H1 (cell line): Measurements from ENCODE around the gene IL9R. TPM values are rescaled to one million over a fixed set of nuclear protein-coding genes. Genes with fewer than 3 reads are reported as not detected.

ENCODE experiments used
- CTCF ChIA-PET: fragments of 300-600 bp; sonication (Branson Sonifier 250); formaldehyde crosslinking; loops from one replicate; lab custom pipeline; 2021; ENCODE audit not compliant: partially characterized antibody; lab: Charles Lee
- POLR2A ChIA-PET: fragments of 300-600 bp; sonication (Branson Sonifier 250); formaldehyde crosslinking; loops from one replicate; lab custom pipeline; 2021; ENCODE audit warnings: inconsistent platforms; ENCODE audit not compliant: partially characterized antibody; lab: Charles Lee
- DNase-seq, 2 experiments: peaks; one replicate each; pipeline versions ENCODE4 v3.0.0 to v3.0.0-alpha.2; 2010 to 2022; ENCODE audit warnings: low spot score in 2 of 2, low read depth in 1 of 2, mixed read lengths in 1 of 2
- FAIRE-seq: peaks from 2 replicates; lab custom pipeline; 2011; peaks lifted over from hg19 to GRCh38; lab: Jason Lieb, UNC
- H2AFZ ChIP-seq: 2 replicates; pipeline ENCODE4 v1.8.1; 2012; ENCODE audit warnings: low read length, inconsistent platforms
- H2AK5ac ChIP-seq: 2 replicates; pipeline ENCODE4 v1.6.1; 2013; ENCODE audit warnings: low read depth, low read length
- H2BK120ac ChIP-seq: replicated peaks from 2 replicates; pipeline ENCODE3; 2013; ENCODE audit warnings: low read depth, low read length, inconsistent platforms
- H2BK12ac ChIP-seq: 2 replicates; pipeline ENCODE4 v1.6.1; 2013; ENCODE audit warnings: low read depth, low read length
- H2BK15ac ChIP-seq: 2 replicates; pipeline ENCODE4 v1.6.1; 2013; ENCODE audit warnings: low read length
- H2BK20ac ChIP-seq: 2 replicates; pipeline ENCODE4 v1.6.1; 2013; ENCODE audit warnings: low read length
- H2BK5ac ChIP-seq: 2 replicates; pipeline ENCODE4 v1.6.1; 2013; ENCODE audit warnings: low read depth, low read length
- H3K14ac ChIP-seq: 2 replicates; pipeline ENCODE4 v1.6.1; 2013; ENCODE audit warnings: inconsistent platforms; ENCODE audit not compliant: insufficient read length
- H3K18ac ChIP-seq: 2 replicates; pipeline ENCODE4 v1.6.1; 2013; ENCODE audit warnings: low read length; ENCODE audit errors: extremely low read depth
- H3K23ac ChIP-seq: 2 replicates; pipeline ENCODE4 v1.6.1; 2013; ENCODE audit warnings: inconsistent platforms; ENCODE audit not compliant: insufficient read length
- H3K23me2 ChIP-seq: 2 replicates; pipeline ENCODE4 v1.6.1; 2013; ENCODE audit warnings: low read depth, low read length
- H3K27ac ChIP-seq: 2 replicates; pipeline ENCODE4 v1.6.1; 2011; ENCODE audit warnings: low read depth, low read length, inconsistent platforms
- H3K27me3 ChIP-seq, 4 experiments: replicated peaks in 1 of 4; 1 replicate in 1 of 4; 2 replicates in 3 of 4; pipeline versions ENCODE4 v1.6.1 to v1.8.1; 2011 to 2013; ENCODE audit warnings: low read length in 3 of 4, mild to moderate bottlenecking in 3 of 4, inconsistent platforms in 2 of 4, mixed read lengths in 2 of 4, moderate library complexity in 1 of 4; ENCODE audit not compliant: control insufficient read depth in 3 of 4, insufficient read depth in 3 of 4; ENCODE audit errors: extremely low read depth in 1 of 4
- H3K36me3 ChIP-seq, 4 experiments: 2 replicates each; pipeline versions ENCODE4 v1.6.1 to v1.8.1; 2011 to 2013; ENCODE audit warnings: mild to moderate bottlenecking in 4 of 4, low read length in 3 of 4, moderate library complexity in 2 of 4, control low read depth in 1 of 4, inconsistent platforms in 1 of 4; ENCODE audit not compliant: insufficient read depth in 4 of 4, control insufficient read depth in 2 of 4
- H3K4ac ChIP-seq: replicated peaks from 2 replicates; pipeline ENCODE3; 2013; ENCODE audit warnings: low read length, low read depth, mixed read lengths, inconsistent platforms; ENCODE audit not compliant: insufficient read length
- H3K4me1 ChIP-seq, 4 experiments: replicated peaks in 1 of 4; 1 replicate in 1 of 4; 2 replicates in 3 of 4; pipeline versions ENCODE4 v1.6.1 to v1.8.1; 2011 to 2013; ENCODE audit warnings: low read length in 3 of 4, inconsistent platforms in 2 of 4, mixed read lengths in 1 of 4; ENCODE audit not compliant: insufficient read depth in 4 of 4, control insufficient read depth in 3 of 4
- H3K4me2 ChIP-seq, 2 experiments: 2 replicates each; pipeline versions ENCODE4 v1.6.1 to v1.8.1; 2011 to 2013; ENCODE audit warnings: low read depth in 2 of 2, low read length in 2 of 2, control low read depth in 1 of 2, inconsistent platforms in 1 of 2, mild to moderate bottlenecking in 1 of 2; ENCODE audit not compliant: insufficient read depth in 1 of 2
- H3K4me3 ChIP-seq, 4 experiments: fragments of 200-600, 300-600 bp in 1 of 4; sonication (generic), shearing (Covaris generic), sonication (Bioruptor Twin) in 1 of 4; 2 replicates each; pipeline versions ENCODE4 v1.5.1 to v1.8.1; 2011 to 2016; ENCODE audit warnings: low read length in 4 of 4, low read depth in 3 of 4, control low read depth in 2 of 4, inconsistent platforms in 2 of 4, mild to moderate bottlenecking in 2 of 4, mixed read lengths in 1 of 4, moderate library complexity in 1 of 4; ENCODE audit not compliant: insufficient read depth in 2 of 4; ENCODE audit errors: extremely low read depth in 1 of 4
- H3K56ac ChIP-seq: replicated peaks from 2 replicates; pipeline ENCODE3; 2013; ENCODE audit warnings: low read depth, mild to moderate bottlenecking, mixed read lengths, low read length, inconsistent platforms; ENCODE audit not compliant: insufficient read length
- H3K79me1 ChIP-seq: 2 replicates; pipeline ENCODE4 v1.6.1; 2013; ENCODE audit warnings: low read depth, low read length, control low read depth
- H3K79me2 ChIP-seq, 2 experiments: 2 replicates each; pipeline versions ENCODE4 v1.6.1 to v1.8.1; 2012 to 2013; ENCODE audit warnings: low read length in 2 of 2, mild to moderate bottlenecking in 2 of 2, inconsistent platforms in 1 of 2; ENCODE audit not compliant: insufficient read depth in 2 of 2, control insufficient read depth in 1 of 2
- H3K9ac ChIP-seq, 4 experiments: replicated peaks in 1 of 4; 1 replicate in 1 of 4; 2 replicates in 3 of 4; pipeline versions ENCODE4 v1.6.1 to v1.8.1; 2011 to 2013; ENCODE audit warnings: low read depth in 3 of 4, low read length in 3 of 4, control low read depth in 2 of 4, mild to moderate bottlenecking in 2 of 4, moderate library complexity in 2 of 4, inconsistent platforms in 1 of 4; ENCODE audit errors: extremely low read depth in 1 of 4
- H3K9me3 ChIP-seq, 2 experiments: 2 replicates each; pipeline versions ENCODE4 v1.6.1 to v1.8.1; 2012 to 2013; ENCODE audit warnings: mild to moderate bottlenecking in 2 of 2, moderate library complexity in 2 of 2, control low read depth in 1 of 2, inconsistent platforms in 1 of 2, low read depth in 1 of 2, low read length in 1 of 2, mixed read lengths in 1 of 2; ENCODE audit not compliant: insufficient read depth in 2 of 2
- H4K20me1 ChIP-seq, 2 experiments: replicated peaks in 1 of 2; 2 replicates each; pipeline versions ENCODE3 to v1.8.1; 2011 to 2013; ENCODE audit warnings: inconsistent platforms in 2 of 2, low read length in 2 of 2, mild to moderate bottlenecking in 1 of 2; ENCODE audit not compliant: insufficient read depth in 2 of 2, control insufficient read depth in 1 of 2
- H4K5ac ChIP-seq: 2 replicates; pipeline ENCODE4 v1.6.1; 2013; ENCODE audit warnings: low read length, low read depth, mixed read lengths, inconsistent platforms; ENCODE audit not compliant: insufficient read length
- H4K8ac ChIP-seq: 2 replicates; pipeline ENCODE4 v1.8.0; 2013; ENCODE audit warnings: mild to moderate bottlenecking, moderate library complexity, low read length, inconsistent platforms; ENCODE audit not compliant: insufficient read depth; ENCODE audit errors: extremely low read depth
- H4K91ac ChIP-seq: replicated peaks from 2 replicates; pipeline ENCODE3; 2013; ENCODE audit warnings: low read length, mixed read lengths, inconsistent platforms; ENCODE audit not compliant: insufficient read length
- HDAC6 ChIP-seq: IDR thresholded peaks from one replicate; pipeline ENCODE4 v1.7.1; 2012; ENCODE audit warnings: low read depth, mild to moderate bottlenecking, inconsistent platforms, low read length, moderate library complexity
- KDM4A ChIP-seq: IDR thresholded peaks from one replicate; pipeline ENCODE4 v1.7.1; 2012; ENCODE audit warnings: low read depth, mild to moderate bottlenecking, moderate library complexity, low read length, inconsistent platforms; ENCODE audit not compliant: severe bottlenecking
- RNF2 ChIP-seq: fragments of 200-900, 300-1000 bp; sonication (generic); IDR thresholded peaks from 2 replicates; pipeline ENCODE4 v1.7.1; 2016; ENCODE audit warnings: borderline replicate concordance, low read depth, mild to moderate bottlenecking, antibody characterized with exemption, low read length; ENCODE audit not compliant: poor library complexity, severe bottlenecking; ENCODE audit errors: missing control alignments
- ZNF274 ChIP-seq: IDR thresholded peaks from 2 replicates; pipeline ENCODE4 v1.7.0; 2012; ENCODE audit warnings: low read length, borderline replicate concordance; ENCODE audit errors: extremely low read depth
- WGBS, 2 experiments: shearing (Covaris generic) in 1 of 2; methylation state at CpG; one replicate each; pipeline versions ENCODE4 v1.1.6 to v1.1.7; 2013 to 2015; ENCODE audit warnings: low lambda C conversion rate in 2 of 2, mixed read lengths in 2 of 2, inconsistent platforms in 1 of 2, low coverage in 1 of 2, missing lambda C conversion rate in 1 of 2; ENCODE audit not compliant: insufficient replicate concordance in 2 of 2, insufficient coverage in 1 of 2, insufficient read length in 1 of 2; ENCODE audit errors: extremely low coverage in 1 of 2, missing lambda C conversion rate in 1 of 2; 5-methylcytosine and 5-hydroxymethylcytosine counted together
- polyA plus RNA-seq, 7 experiments: library from polyadenylated mRNA; depleted of rRNA in 3 of 7; stranded (reverse) in 5 of 7; unstranded in 2 of 7; fragments of >200 nt in 5 of 7; fragments of 200-250 nt in 2 of 7; gene quantifications; 1 replicate in 5 of 7; 2 replicates in 1 of 7; 4 replicates in 1 of 7; pipeline versions ENCODE4 v1.2.1 to v1.2.3, GENCODE V29; 2011 to 2013; ENCODE audit warnings: missing spikeins in 2 of 7, mixed read lengths in 2 of 7
- total RNA-seq: library from RNA; stranded (reverse); fragmentation: NEBNext Ultra II Directional; extraction: Animal tissue kit (Norgen Biotek cat#: 25700); gene quantifications from 2 replicates; pipeline ENCODE4 v1.2.1, GENCODE V29; 2021
- TF ChIP-seq, protein P1 (sequence below): IDR thresholded peaks from 2 replicates; pipeline ENCODE4 v1.6.1; 2012; ENCODE audit warnings: inconsistent platforms

The IL9R gene
- total and polyA plus RNA-seq, 2 of the 8 experiments (the other 6 are each of a cell fraction or from before 2014, with no cell fraction given), result 0.14 to 0.28 TPM

DNA sequence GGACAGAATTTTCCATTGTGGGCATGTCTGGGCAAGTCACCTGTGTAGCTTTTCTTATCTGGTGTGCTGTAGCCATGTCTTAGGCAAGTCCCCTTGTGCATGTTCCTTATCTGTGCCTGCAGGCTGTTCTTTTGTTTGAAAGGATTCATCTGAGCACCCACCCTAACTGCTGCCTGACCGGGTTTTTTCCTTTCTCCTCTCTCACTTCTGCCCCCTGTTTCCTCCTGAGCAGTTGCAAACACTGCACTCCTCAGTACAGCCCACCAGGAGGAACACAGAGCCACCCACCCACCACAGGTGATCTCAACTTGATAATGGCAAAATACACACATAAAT lies 29.2 kb upstream of the IL9R start:
- Histone ChIP-seq H3K36me3 (no peaks in the 10 kb centered on the region), H2BK12ac (no peak overlapping the region), H3K23ac (no peak overlapping the region), H2AK5ac (no peak overlapping the region), H3K4me3 (no peak overlapping the region), H3K79me2 (no peaks in the 10 kb centered on the region), H3K9me3 (peaks cover 17 to 43% of the 10 kb centered on the region in 2 experiments; a peak in 3 of 4 replicates), H4K20me1 (no peaks in the 10 kb centered on the region), H3K4me2 (no peak overlapping the region), H3K79me1 (no peaks in the 10 kb centered on the region), H3K18ac (no peak overlapping the region), H2BK120ac (no peak overlapping the region), H4K8ac (no peak overlapping the region), H2BK20ac (no peak overlapping the region), H3K4ac (no peak overlapping the region), H3K14ac (no peak overlapping the region), H3K56ac (no peak overlapping the region), H2AFZ (no peak overlapping the region), H3K9ac (no peak overlapping the region), H4K5ac (no peak overlapping the region), H3K4me1 (no peaks in the 10 kb centered on the region), H2BK5ac (no peak overlapping the region), H3K23me2 (no peaks in the 10 kb centered on the region), H2BK15ac (no peak overlapping the region), H4K91ac (no peak overlapping the region), H3K27me3 (no peaks in the 10 kb centered on the region), H3K27ac (no peak overlapping the region)
- ChIA-PET POLR2A (no interaction called here), CTCF (no interaction called here)
- WGBS, 2 experiments, result 73% methylated on average over 1 of the region's 1 CpG; no CpG with 5 or more reads in 1 of the 2 experiments
- DNase-seq (no peak), FAIRE-seq (no peak)
- TF ChIP-seq HDAC6, result no peak
- no peak for TF ChIP-seq KDM4A
- TF ChIP-seq RNF2, result no peak
- TF ChIP-seq, protein P1, sequence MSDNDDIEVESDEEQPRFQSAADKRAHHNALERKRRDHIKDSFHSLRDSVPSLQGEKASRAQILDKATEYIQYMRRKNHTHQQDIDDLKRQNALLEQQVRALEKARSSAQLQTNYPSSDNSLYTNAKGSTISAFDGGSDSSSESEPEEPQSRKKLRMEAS, result no peak
- no peak for TF ChIP-seq ZNF274
